Stimulated activated CD4-positive, alpha-beta T cell treated with anti-CD3 and anti-CD28 coated beads, Interleukin-1b, Interleukin-23, amount 100 ng/mL, for 1 hour (primary cell): ENCODE data around the gene DDX10.
"Not testable (repeated sequence)": the region's sequence is repeated elsewhere in the genome, so short reads cannot be mapped to it uniquely, and the experiment has no call there.

Source experiments
- DNase-seq, 2 donors: peaks; one replicate each; pipeline ENCODE4 v3.0.0-alpha.2; 2020; ENCODE audit warnings: low read depth in 2 of 2

DDX10 gene

DNA sequence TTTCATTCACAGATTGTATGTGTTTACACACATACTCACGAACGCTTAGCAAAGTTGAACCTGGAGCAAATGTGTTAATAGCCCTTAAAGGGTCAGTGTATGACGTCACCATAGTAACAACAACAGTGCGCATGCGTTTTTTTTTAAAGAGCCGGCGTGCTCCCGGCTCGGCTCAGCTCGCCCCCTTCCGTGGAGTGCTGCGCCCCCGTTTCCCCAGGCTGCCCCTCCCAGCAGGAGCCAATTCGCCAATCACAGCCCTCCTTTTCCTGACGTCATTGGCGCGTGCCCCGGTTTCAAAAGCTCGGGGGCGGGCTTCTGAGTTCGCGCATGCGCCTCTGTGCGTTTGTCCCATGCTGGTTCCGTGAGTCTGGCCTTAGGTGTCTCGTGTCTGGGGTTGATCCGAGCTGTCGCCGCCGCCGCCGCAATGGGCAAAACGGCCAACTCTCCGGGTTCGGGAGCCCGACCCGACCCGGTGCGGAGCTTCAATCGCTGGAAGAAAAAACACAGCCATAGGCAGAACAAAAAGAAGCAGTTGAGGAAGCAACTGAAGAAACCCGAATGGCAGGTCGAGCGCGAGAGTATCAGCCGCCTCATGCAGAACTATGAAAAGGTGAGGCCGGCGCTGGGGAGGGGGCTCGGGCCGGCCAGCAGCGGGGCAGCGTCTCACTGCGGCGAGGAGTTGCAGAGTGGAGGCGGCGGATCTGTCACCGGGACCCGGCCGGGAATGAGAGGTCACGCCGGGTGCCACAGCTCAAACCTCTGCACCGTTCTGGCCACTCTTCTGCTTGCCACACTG lies at the start of gene DDX10:
Gene DDX10, plus strand, starts transcription at position 340 of the 796 bp plus-strand sequence. Its CDS starts 85 bp downstream, at position 425.
- peak; percentile 95 to 97 for DNase-seq

- no peak for DNase-seq
These were observed 48.3 kb upstream of the DDX10 start for GRCh38 chr11:108616549-108616948.

- DNase-seq, result no peak
These were observed 47.8 kb upstream of the DDX10 start for GRCh38 chr11:108617055-108617454.

GRCh38 chr11:108618529-108618928 lies 46.3 kb upstream of the DDX10 start:
- no peak for DNase-seq

DNA sequence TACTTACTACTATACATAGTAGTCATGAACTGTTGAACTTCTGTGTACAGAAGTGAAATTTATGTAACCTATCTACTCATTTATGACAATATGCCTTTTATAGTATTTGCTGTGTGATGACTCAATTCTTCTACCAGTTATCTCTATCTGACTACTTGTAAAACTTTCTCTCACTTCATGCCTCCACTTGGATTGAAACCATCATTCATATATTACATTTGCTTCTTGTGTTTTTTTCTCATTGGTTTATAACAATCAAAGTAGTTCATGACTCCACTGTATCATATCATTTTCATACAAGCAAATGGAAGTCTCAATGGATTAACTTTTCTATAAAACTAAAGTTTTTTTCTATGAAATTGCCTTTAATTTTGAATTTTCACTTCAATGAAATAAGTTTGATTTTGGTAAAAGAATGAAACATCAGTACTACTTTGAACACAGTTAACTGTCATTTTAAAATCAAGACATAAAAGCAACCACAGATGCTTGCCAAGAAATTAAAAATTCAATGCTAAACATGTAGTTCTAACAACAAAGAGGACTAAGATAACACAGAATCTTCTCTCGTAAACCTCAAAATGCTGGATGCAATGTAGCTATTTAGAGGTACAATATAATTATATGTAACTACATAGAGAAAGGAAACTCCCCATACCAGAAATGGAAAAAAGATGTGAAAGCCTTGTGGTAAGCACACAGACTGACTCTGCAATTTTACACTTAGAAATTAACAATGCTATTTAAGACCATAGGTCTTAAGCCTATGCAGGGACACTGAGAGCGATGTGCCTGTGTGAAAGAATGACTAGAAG lies 43.7 kb upstream of the DDX10 start:
- no peak for DNase-seq

GRCh38 chr11:108622341-108622740 lies 42.5 kb upstream of the DDX10 start:
- no peak for DNase-seq

DNA sequence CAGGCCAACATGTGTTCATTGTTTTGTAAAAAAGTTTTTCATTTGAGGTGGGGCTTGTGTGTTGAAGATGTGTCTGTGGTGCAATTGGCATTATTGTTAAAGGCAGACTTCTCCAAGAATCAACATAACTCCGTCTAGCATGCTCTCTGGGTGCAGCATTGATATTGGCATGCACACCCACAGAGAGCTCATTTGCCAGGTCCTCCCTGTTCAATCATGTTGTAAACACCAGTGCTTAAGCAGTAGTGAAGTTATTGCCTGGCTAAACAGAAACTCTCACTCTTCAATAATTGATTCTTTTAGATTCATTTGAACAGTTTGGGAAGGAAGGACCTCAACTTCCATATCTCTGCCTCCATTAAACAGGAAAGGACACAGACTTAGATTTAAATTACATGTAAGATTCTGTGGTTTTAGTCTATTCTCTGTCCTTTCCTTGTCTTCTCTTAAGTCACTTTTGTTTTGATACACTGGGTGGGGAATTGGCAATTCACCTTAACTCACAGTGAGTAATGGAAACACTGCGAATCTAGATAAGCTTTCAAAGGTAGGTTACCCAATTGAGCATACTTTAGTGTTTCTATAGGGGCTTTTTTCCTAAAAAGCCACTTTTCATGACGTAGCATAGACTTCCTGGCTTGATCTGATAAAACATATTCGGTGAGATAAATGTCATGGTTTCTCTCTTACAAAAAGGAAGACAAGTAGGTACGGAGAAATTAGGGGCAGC lies 40.5 kb upstream of the DDX10 start:
- DNase-seq, result no peak

DNA sequence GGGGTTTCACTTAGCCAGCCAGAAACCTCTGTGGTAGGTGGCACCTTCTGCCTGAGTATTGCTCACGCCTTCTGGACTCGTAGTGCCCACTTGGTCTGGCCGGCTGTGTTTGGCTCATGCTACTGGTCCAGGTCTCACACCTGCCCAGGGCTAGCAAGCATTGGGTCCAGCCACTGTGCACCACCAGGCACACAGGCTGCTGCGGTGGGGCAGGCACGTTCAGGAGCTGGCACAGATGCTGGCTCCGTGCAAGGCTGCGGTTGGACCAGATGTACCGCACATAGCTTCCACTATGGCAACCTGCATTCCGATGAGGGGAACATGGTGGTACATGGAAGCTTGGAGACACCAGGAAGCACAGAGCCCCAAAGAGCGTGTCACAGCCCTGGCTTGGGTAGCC lies 36.5 kb upstream of the DDX10 start:
- no peak for DNase-seq

- DNase-seq, result no peak
These were observed 36.1 kb upstream of the DDX10 start for GRCh38 chr11:108628812-108629211.

DNA sequence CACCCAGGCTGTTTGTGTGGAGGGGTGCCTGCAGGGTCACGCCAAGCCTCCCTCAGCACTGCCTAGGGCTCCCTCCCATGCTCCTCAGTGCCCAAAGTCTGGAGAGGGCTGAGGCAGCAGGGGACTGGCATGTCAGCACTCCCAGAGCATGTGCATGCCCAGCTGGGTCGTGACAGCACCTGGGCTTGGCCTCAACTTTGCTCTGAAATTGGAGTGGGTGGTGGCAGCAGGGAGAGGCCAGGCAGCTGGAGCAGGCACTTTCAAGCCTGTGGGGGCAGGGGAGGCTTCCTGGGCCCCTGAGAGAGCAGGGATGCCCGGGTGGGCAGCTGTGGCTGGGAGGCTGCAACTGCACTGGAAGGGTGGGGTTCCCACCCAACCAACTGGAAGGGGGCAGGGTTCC lies 35.6 kb upstream of the DDX10 start:
- no peak for DNase-seq

- DNase-seq, result no peak
These were observed 32.7 kb upstream of the DDX10 start for GRCh38 chr11:108632041-108632704.

- DNase-seq, result no peak
These were observed 29.8 kb upstream of the DDX10 start for GRCh38 chr11:108635106-108635505.

DNA sequence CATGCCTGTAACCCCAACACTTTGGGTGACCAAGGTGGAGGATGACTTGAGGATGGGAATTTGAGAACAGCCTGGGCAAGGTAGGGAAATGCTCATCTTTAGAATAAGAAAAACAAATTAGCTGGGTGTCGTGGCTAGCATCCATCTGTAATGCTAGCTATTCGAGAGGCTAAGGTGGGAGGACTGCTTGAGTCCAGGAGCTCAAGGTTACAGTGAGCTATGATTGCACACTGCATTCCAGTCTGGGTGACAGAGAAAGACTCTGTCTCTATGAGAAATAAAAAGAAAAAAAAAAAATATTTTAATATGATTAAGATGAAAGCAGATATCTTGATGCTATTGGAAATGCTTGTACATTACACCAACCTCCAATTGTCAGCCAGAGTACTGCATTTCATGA lies 28.6 kb upstream of the DDX10 start:
- DNase-seq, result no peak

DNA sequence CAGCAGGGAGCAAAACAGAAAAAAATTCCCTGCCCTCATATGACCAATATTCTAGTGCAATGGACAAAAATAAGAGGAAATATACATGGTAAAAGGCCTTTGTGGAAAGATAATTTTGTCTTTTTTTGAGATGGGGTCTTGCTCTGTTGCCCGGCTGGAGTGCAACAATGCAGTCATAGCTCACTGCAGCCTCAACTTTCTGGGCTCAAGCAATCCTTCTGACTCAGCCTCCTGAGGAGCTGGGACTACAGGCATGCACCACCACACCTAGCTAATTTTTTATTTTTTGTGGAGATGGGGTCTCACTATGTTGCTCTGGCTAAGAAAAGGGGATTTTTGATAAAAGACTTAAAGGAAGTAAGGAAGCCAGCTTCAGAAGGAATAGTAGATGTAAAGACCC lies 25.7 kb upstream of the DDX10 start:
- no peak for DNase-seq

DNA sequence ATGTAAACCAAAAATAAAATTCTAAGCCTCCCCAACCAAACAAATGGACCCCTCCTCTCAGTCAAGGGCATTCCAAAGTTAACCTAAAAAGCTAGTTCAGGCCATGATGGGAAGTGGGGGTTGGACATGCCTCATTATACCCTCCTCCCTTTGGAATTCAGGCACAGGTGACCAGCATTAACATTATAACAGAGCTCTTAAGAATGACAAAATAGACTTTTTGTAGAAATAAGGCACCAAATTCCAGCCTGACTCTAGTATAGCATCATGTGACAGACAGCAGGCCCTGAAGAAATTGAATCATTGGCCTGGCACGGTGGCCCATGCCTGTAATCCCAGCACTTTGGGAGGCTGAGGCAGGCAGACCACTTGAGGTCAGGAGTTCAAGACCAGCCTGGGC lies 23.1 kb upstream of the DDX10 start:
- not testable (repeated sequence) for DNase-seq

DNA sequence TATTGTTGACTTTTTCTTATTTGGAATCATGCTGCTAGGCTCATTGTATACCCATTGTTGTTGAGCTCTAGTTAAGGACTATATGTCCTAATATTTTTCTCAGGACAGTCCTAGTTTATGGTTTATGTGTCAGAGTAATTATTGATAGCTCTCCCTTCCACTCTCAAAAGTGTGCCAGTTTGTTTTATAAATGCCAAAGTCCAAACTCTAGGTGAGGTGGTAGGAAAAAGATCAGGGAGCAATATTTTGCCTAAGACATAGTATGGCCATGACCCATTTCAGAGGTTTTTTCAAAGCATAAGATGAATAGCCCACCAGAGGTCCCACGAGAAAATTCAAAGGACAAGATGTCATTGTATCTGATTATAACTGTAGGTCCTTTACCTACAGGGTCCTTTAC lies 20.9 kb upstream of the DDX10 start:
- DNase-seq, result no peak

- no peak for DNase-seq
These were observed 18.9 kb upstream of the DDX10 start for GRCh38 chr11:108645970-108646369.

DNA sequence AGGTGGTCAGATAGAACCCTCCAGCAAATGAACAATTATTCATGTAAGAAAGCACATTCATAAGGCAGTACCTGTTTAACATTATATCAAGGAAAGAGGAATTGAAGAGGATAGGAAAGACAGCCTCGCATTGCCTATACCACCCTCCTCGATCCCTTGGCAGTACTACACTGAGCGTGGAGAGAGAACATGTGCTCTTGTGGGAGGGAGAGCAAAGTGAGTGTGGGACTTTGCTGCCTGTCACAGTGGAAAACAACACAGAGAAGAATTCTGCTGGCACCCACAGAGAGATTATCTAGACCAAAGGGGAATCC lies 17.5 kb upstream of the DDX10 start:
- no peak for DNase-seq

- DNase-seq, result peak; percentile 15 to 42
These were observed 17.0 kb upstream of the DDX10 start for GRCh38 chr11:108647701-108648527.

DNA sequence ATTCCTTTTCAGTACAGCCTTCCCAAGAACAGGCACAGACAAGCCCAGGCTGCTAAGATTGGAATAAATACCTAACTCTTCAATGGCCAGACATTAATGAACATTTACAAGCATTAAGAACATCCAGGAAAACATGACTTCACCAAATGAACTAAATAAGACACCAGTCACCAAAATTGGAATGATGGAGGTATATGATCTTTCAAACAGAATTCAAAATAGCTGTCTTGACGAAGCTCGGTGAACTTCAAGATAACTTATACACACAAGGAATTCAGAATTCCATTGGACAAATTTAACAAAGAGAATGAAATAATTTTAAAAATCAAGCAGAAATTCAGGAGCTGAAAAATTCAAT lies 16.4 kb upstream of the DDX10 start:
- no peak for DNase-seq

DNA sequence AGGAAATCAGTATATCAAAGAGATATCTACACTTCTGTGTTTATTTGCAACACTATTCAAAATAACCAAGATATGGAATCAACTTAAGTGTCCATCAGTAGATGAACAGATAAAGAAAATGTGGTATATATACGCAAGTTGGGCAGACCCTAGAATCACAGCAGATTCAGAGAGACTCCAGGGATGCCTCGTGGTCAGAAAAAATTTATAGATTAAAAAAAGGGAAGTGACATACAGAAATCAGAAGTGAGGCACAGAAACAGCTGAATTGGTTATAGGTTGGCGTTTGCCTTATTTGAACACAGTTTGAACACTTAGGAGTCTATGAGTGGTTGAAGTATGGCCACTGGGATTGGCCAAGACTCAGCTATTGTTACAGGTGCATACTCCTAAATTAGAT lies 10.8 kb upstream of the DDX10 start:
- DNase-seq, result not testable (repeated sequence)
